Tongue (tissue), 2 donors: ENCODE data around the gene COA4. TPM values are rescaled to one million over a fixed set of nuclear protein-coding genes. Genes with fewer than 3 reads are reported as not detected.
"Not testable (repeated sequence)": the region's sequence is repeated elsewhere in the genome, so short reads cannot be mapped to it uniquely, and the experiment has no call there.

Experiments
- DNase-seq: peaks from one replicate; pipeline ENCODE4 v3.0.0-alpha.2; 2015
- total RNA-seq: library from RNA; depleted of rRNA; stranded (reverse); fragments of >200 nt; gene quantifications from one replicate; pipeline ENCODE4 v1.2.3, GENCODE V29; 2014

Gene COA4
- total RNA-seq = 45.6 TPM

- DNase-seq = peak; percentile 99
Measured at GRCh38 chr11:73876424-73877310, at the start of gene COA4, which contains the start of gene PAAF1. Gene COA4, minus strand, starts transcription at chr11:73876846. Its CDS starts 3,468 bp downstream, at chr11:73873378. Gene PAAF1, plus strand, starts transcription at chr11:73876999. Its CDS starts 23 bp downstream, at chr11:73877022.

- no peak for DNase-seq
Measured at GRCh38 chr11:73921180-73921579, 44.5 kb upstream of the COA4 start.

GRCh38 chr11:73916435-73916834, 39.8 kb upstream of the COA4 start:
- DNase-seq = no peak

- no peak for DNase-seq
Measured at GRCh38 chr11:73914284-73914683, 37.6 kb upstream of the COA4 start.

GRCh38 chr11:73913472-73913871, 36.8 kb upstream of the COA4 start:
- DNase-seq = no peak

GRCh38 chr11:73912026-73912425, 35.4 kb upstream of the COA4 start:
- no peak for DNase-seq

GRCh38 chr11:73907191-73907590, 30.5 kb upstream of the COA4 start:
- no peak for DNase-seq

GRCh38 chr11:73902303-73902702, 25.7 kb upstream of the COA4 start:
- DNase-seq = no peak

- DNase-seq = no peak
Measured at GRCh38 chr11:73894725-73895335, 18.2 kb upstream of the COA4 start.

GRCh38 chr11:73893041-73893440, 16.4 kb upstream of the COA4 start:
- no peak for DNase-seq

- no peak for DNase-seq
Measured at GRCh38 chr11:73889536-73889935, 12.9 kb upstream of the COA4 start.

GRCh38 chr11:73889019-73889418, 12.4 kb upstream of the COA4 start:
- no peak for DNase-seq

- no peak for DNase-seq
Measured at GRCh38 chr11:73888244-73888643, 11.6 kb upstream of the COA4 start.

GRCh38 chr11:73883856-73884255, 7.2 kb upstream of the COA4 start:
- no peak for DNase-seq

GRCh38 chr11:73880449-73880848, 3.8 kb upstream of the COA4 start:
- not testable (repeated sequence) for DNase-seq

GRCh38 chr11:73878771-73879170, 2.1 kb upstream of the COA4 start:
- DNase-seq = no peak

GRCh38 chr11:73875840-73876239, 806 bp downstream of the COA4 start:
- no peak for DNase-seq

GRCh38 chr11:73875380-73875779, 1.3 kb downstream of the COA4 start:
- DNase-seq = peak; percentile 56

GRCh38 chr11:73872749-73873357, 3.8 kb downstream of the COA4 start:
- DNase-seq = peak; percentile 91

- DNase-seq = no peak
Measured at GRCh38 chr11:73870261-73870660, 6.4 kb downstream of the COA4 start.

- no peak for DNase-seq
Measured at GRCh38 chr11:73869332-73869949, 7.2 kb downstream of the COA4 start.

GRCh38 chr11:73866586-73866996, 10.1 kb downstream of the COA4 start:
- peak; percentile 34 for DNase-seq
